Putamen (tissue), 1 donor: ENCODE measurements around the gene MTCL1.

ENCODE experiments used
- DNase-seq: peaks from one replicate; pipeline ENCODE4 v3.0.0-alpha.2; 2016; ENCODE audit warnings: low spot score

The MTCL1 gene

DNA sequence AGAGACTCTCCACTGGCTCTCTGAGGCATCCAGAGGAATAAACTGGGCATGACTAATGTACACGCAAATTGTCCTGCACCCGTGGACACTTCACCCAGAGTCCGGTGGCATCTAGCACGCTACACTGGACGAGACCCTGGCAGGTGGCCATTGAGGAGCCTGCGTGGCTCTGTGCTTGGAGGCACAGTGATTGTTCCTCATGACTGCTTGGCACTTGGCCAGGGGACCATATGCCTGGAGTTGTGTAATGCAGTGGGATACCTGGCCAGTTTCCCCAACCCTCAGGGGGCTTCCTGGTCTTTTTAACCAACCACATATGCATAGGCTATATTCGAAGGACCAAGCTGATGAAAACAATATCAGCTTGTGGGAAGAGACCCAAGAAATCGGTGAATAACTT is 66.6 kb downstream of the MTCL1 start:
- DNase-seq, result no peak

DNA sequence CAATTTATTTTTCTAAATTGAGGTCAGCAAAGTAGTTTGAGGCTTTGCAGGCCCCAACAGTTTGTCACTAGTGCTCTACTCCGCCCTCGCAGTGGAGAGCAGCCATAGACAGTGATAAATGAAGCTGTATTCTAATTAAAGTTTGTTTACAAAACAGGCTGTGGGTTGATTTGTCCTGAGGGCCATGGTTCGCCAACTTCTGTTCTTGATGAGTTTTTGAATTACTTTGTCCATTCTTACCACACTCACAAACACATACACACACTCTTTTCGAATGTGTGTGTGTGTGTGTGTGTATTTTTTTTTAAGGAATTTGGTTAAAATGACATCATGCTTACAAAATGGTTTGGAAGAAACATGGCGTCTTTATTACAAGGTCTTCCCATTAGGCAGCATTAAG is 68.6 kb downstream of the MTCL1 start:
- no peak for DNase-seq

DNA sequence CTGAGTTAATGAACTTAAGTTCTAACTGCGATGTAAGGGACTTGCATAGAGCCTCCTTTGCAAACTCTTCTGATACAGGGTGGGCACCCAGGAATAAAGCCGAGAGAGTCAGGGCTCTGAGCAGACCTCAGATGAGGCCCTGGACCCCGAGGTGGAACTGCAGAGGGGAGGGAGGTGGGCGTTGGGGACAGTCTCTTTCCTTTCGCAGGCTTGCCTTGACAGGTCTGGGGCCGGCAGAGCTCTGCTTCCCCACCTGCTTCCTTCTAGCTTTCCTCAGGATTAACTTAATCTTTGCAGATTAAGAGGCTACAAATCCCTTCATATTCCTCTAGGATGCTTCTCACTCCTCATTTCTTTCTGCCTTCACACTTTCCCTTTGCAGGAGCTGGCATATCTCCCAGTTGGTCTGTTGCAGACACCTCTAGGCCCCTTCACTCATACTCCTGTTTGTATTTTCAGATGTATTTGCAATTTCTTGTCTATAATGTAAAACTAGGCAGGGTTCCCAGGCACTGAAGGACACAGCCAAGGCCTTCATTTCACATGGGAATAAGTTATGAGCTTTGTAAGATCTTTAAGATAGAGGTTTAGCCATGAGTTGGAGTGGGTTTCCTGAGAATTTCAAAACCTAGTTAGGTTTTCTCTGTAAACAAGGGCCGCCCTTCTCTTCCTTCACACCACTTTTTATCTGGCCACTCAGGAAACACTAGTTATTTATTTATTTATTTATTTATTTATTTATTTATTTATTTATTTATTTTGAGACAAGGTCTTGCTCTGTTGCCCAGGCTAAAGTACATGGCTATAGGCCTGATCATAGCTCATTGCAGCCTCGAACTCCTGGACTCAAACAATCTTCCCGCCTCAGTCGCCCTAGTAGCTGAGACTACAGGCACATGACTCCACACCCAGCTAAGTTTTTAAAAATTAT is 70.9 kb downstream of the MTCL1 start:
- no peak for DNase-seq

DNA sequence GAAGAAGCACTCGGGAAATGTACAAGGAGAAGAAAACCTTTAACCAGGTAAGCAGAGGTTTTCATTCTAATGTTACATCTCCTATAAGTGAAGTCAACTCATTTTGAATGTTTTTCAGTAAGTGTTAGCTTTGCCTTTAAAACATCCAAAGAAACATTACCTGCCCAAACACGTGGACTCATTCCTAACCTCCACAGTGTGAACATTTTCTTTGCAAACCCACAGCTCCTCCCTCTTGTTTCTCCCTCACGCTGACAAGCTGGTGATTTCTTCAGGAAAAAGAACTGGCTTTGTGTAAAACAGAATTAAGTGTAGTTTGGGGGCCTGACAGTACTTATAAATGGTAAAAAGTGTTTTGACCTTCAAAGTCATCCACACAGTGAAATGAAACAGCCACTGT is 72.5 kb downstream of the MTCL1 start:
- DNase-seq, result no peak

DNA sequence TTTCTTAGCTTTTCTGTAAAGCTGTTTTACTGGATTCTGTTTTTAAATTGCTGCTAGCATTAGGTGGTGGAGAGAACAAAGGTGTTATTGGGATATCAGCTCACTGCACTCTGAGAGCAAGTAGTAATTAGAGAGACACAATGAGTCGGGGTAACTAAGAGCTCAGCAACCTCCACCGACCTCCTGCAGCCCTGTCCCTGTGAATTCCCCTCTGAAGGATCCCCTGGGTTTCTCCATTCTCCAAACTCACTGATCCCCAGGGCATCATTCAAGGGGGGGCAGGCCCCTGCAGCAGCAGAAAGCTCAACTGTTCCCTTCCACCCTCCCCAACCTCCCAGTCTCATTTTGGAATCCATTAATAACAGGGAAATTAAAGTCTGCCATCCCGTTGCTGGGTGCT is 73.0 kb downstream of the MTCL1 start:
- no peak for DNase-seq

DNA sequence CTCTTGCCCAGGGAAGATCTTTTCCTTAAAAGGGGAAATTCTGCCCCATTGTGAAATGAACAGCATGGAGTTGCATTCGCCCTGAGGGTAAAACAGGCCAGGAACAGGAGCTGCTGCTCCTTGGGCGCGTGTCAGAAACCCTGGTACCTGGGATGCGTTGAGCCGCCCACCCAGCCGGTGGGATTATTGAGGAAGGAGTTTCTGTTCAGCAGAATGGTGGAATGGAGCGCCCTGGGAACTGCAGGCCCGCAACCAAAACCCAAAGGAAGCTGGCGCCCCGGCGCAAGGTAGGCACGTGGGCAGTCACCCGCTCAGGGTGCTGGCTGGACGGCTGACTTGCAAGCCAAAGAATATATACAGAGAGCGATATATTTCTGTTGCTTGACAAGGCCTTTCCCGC is 73.5 kb downstream of the MTCL1 start:
- DNase-seq, result no peak

DNA sequence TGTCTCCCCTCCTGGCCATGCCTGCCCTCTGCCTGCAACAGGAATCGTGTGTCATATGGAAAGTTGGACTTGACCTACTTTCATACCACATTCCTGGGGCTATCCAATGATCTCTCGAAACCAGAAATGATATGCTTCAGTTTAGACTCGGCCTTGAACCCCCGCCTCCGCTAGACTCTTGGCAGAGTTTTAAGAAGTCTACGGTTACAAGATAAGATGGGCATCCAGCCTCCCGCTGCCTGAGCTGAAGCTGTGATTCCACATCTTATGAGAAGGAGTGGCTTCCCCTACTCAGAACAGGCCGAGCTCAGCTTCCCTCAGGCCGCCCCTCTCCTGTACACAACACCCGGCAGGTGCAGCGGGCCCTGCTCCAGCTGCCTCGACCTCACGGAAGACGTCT is 73.9 kb downstream of the MTCL1 start:
- DNase-seq, result no peak

DNA sequence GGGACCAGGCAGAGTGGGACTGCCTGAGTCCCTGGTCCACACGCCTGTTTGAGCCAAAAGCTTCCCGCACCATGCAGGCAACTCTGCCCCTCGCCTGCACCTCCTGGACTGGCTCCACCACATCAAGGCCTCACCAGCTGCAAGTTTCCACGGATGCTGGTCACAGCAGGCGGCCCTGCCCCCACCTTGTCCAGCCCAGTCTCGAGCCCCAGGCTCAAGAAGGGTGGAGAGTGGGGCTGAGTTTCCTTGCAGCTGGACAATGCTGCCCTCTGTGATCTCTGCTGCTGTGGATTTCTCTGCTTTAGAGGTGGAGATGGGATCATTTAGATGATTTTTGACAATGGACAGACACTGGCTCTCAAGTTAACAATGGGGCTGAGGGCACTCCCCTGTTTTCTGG is 74.9 kb downstream of the MTCL1 start:
- DNase-seq, result no peak

DNA sequence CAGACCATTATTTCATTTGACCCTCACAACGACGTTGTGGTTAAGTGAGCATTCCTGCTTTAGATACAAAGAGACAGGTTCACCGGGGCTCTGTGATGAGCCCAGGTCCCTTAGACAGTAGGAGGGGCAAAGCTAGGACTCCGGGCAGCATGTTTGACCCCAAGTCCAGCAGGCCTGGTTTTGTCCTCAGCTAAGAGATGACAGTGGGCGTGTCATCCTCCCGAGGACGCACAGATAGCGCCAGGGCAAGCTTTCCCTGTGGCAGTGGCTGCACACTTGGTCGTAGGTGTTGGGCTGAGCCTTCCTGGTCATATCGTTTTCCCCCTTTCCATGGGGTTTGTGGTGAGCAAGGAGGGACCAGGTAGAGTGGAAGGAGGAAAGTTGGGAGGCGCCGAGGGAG is 76.3 kb downstream of the MTCL1 start:
- no peak for DNase-seq

DNA sequence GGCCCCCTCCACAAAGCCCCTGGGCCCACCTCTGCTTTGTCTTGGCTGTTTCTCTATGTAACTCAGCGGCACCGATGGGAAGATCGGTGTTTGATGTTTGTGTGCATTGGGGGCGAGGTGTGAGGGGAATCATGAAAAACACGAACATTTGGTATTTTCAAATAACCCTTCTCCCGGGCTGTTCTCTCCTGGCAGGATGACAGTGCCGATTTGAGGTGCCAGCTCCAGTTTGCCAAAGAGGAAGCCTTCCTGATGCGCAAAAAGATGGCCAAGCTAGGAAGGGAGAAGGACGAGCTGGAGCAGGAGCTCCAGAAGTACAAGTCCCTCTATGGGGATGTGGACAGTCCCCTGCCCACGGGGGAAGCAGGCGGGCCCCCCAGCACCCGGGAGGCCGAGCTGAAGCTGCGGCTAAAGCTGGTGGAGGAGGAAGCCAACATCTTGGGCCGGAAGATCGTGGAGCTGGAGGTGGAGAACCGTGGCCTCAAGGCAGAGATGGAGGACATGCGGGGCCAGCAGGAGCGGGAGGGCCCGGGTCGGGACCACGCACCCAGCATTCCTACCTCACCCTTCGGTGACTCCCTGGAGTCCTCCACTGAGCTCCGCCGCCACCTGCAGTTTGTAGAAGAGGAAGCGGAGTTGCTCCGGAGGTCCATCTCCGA is 78.1 kb downstream of the MTCL1 start:
- no peak for DNase-seq

DNA sequence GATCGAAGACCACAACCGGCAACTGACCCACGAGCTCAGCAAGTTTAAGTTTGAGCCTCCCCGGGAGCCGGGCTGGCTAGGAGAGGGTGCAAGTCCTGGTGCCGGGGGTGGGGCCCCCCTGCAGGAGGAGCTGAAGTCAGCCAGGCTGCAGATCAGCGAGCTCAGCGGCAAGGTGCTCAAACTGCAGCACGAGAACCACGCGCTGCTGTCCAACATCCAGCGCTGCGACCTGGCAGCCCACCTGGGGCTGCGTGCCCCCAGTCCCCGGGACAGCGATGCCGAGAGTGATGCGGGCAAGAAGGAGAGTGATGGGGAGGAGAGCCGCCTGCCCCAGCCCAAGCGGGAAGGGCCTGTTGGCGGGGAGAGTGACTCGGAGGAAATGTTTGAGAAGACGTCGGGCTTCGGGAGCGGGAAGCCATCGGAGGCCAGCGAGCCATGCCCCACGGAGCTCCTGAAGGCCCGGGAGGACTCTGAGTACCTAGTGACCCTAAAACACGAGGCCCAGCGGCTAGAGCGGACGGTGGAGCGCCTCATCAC is 78.7 kb downstream of the MTCL1 start:
- DNase-seq, result no peak

DNA sequence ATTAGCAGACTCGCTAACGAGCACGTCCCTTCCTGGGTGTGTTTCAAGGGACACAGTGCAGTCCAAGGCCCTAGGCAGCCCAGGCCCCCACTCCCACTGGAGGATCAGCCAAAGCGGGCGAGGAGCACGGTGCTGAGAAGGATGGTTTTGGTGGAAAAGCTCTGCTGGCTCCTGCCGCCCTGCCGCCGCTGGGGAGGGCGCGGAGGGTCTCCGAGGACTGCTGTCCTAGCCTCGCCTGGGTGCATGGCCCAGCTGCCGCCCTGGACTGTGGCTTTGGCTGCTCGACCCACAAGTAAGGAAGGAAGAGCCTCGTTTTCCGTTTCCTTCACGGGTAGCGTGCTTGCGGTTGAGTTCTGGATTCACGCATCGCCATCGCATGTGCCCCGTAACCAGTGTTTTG is 79.9 kb downstream of the MTCL1 start:
- DNase-seq, result no peak

DNA sequence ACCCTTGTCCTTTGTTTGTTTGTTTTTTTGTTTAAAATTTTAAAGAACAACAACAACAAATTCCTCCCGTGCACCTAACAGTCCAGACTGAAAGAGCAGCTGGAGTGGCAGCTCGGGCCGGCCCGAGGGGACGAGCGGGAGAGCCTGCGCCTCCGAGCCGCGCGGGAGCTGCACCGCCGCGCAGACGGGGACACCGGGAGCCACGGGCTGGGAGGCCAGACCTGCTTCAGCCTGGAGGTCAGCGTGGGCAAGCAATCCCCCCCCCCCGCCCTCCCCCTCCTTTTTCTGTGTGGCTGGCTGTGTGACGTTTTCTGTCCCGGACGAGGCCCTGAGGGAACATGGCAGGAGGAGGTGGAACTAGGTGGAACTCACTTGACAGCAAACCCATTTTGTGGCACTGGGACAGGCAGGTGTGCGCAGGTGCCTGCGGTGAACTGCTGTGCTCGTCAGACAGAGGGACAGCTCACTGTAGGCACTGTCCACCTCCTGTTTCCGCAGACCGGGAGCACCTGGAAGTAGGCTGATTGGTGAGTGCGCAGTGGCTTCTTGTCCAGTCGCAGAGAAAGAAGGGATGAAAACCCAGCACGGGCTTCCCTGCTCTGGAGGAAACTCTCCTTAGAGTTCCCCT is 80.6 kb downstream of the MTCL1 start:
- no peak for DNase-seq

DNA sequence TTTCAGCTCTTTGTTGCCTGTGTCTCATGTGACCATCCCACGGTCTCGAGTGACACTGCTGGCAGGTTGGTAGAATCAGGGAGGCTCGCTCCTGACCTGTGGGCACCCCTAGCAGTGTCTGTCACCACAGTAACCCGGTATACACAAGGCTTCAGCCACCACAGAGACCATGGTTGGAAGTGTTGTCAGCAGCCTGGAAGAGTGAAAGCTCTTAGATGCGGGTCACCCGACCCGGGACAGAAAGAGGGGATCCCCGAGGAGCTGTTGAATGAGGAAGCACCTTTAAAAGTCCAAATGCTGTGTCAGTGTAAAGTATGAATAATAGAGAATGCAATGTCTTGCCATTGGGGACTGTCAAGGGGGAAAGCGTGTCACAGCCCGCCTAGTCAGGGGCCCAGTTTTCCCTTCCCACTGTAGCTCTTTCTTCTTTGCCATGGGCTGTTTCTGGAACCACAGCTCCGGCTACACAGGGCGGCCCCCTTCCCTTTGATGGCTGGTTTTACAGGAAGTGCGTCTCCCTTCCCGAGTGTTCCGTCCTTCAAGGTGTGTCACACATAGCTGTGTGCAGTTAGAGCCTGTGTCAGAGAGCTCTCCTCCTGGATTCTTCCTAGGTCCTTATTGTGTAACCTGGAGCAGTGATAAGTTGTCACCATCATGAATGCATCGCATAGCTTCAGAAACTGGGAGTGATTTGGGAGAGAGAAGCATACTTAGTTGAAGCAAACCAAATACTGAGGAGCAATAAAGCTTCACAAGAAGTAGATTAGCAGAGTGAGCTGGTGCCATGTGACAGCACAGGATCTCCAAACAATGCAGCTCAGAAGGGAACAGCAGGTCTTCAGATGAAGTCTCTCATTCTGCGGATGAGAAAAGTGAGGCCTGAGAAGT is 81.4 kb downstream of the MTCL1 start:
- no peak for DNase-seq

DNA sequence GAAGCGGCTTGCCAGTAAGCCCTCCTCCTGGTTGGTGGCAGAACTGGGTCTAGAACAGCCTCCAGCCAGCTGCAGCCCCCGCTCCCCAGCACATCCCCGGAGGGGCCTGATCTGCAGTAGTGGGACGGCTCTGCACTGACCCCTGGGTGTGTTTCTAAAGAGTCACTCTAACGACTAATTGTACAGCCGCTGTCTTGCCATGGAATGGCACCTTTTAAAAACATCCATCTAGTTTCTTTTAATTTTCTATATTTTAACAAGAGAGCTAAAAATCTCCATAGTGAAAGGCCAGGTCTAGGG is 82.0 kb downstream of the MTCL1 start:
- DNase-seq, result no peak

DNA sequence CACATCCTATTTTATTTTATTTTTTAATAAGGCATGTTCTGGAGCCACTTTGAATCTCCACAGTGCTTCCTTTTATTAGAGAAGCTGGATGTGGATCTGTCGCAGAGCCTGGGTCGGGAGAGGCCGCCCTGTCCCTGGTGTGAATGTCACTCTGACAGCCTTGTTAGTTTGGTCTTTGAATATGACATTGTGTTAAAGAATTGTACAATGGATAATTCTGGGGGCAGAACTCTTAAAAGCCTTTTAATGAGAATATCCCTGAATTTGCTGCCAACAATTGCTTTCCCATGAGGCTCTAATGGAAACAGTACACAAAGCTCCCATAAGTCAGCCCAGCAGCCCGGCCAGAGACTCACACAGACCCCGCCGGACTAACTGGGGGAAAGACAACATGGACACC is 82.4 kb downstream of the MTCL1 start:
- no peak for DNase-seq

DNA sequence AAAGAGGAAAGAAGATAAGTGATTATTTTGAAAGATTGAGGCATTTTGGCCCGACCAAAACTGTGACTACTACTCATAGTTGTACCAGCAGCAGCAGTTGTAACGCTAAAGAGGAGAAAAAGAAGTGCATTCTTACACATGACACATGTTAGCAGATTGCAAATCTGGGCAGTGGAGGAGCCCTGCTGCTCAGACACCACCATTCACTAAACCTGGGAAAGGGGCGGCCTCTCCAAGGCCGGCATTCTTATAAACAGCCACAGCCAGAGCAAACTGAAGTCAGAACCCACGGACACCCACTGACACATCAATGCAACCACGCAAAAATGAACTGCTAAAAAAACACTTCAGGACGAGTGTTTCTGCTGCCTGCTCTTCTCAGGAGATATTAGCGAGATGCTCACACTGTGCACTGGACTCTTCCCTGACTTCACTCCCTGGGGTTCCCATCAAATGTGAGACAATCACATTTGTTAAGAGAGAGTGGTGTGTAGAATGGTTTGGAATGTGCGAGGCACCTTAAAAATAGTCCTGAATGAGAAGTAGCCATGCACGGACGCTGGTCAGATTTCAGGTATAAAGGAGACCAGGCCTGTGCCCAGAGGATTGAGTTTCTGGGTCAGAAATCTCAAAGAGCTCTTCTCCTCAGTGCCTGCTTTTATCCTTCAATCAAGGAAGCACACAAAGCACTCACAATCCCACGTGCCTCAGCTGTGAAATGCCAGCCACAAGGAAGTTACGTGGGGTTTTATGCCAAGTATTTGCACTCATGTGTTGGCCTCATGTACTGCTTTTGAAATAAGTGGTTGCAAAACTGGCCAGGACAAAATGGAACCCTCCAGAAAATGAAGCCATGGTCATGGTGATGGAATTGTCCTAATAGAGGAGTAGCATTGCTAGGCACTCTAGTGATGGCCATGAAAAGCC is 83.4 kb downstream of the MTCL1 start:
- DNase-seq, result no peak

DNA sequence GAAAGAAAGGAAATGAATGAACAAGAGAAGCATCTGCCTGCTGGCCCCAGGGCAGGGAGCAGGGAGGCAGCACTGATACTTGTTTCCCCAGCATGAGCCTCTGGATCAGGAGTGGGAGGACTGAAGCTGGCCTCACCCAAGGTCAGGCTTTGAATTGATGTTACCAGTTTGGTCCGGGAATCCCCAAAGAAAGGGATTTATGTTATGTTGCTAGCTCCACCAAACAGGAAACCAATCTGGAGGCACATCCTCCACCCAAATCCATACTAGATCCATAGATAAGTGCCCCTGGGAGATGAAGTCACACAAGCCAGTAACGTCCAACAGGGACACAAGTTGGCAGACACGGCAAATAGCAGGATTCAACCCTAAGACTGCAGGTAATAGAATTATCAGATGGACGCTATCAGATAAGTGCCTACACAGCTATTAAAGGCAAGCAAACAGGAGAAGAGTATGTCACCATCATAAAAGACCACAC is 85.9 kb downstream of the MTCL1 start:
- no peak for DNase-seq

DNA sequence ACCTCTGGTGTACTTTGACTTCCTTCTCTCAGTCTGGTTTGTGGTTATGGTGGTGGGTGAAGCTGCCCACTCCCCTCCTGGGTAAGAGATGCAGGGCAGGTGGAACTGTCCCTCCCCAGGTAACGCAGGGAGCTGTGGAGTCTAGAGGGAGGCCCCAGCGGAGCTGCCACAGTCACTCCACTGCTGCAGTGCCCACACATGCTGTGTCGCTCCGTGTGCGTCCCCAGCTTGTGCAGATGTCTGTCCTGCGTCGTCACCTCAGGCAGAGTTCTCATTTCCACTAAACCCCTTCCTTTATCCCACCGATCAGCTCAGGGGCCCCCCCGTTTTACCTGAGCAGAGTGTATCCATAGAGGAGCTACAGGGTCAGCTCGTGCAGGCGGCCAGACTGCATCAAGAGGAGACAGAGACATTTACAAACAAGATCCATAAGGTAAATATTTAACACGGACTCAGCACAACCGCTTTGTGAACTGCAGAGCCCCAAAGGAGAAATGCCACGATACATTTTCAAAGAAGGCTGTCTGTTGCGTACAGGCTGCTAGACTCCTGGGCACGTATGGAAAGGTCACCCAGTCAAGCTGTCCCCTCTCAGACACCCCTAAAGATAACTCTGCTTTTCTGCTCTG is 87.4 kb downstream of the MTCL1 start:
- no peak for DNase-seq

DNA sequence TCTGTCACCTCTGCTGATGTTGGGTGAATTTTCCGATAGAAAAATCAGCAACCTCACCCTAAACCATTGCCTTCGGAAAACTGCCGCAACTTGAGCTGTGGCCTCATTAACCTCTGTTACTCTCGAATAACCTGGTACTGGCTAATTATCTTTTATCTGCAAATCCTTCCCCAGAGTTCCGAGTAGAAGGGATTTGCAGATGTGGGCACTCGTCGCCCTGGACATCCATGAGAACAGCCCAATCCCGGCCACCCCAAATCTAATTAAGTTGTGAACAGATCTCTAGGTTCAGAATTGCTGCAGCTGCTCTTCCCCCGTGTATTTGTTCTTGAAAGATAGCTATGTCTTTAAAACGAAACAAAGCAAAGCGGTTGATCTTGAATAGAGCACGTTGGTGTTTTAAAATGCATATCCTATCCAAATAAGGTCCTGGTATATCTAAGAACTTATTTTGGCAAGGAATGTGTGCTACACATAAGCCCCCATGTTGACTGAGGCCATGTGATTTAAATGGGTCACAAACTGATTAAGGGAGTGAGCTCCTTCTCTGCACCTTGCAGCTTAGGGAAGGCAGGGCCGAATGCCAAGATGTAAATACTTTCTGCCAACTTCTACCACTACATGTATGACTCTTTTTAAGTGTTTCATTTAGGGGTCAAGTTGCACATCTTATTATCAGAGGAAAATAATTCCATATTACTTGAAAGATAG is 88.2 kb downstream of the MTCL1 start:
- no peak for DNase-seq
